Endodermal cell (in vitro differentiated cells): ENCODE measurements around the gene SIGLEC15. TPM values are rescaled to one million over a fixed set of nuclear protein-coding genes. Genes with fewer than 3 reads are reported as not detected.

Source experiments
- DNase-seq: peaks from one replicate; pipeline ENCODE4 v3.0.0-alpha.2; 2017
- H3K27ac ChIP-seq: 2 replicates; pipeline ENCODE4 v1.5.1; 2013; ENCODE audit warnings: mild to moderate bottlenecking, low read depth, low read length, moderate library complexity
- H3K27me3 ChIP-seq: 2 replicates; pipeline ENCODE4 v1.6.1; 2013; ENCODE audit warnings: mild to moderate bottlenecking, low read length, moderate library complexity; ENCODE audit not compliant: insufficient read depth, control insufficient read depth, poor library complexity, severe bottlenecking
- H3K36me3 ChIP-seq: 2 replicates; pipeline ENCODE4 v1.7.0; 2013; ENCODE audit warnings: mild to moderate bottlenecking, low read length, moderate library complexity; ENCODE audit not compliant: control insufficient read depth, insufficient read depth
- H3K4me1 ChIP-seq: one replicate; pipeline ENCODE4 v1.7.0; 2013; ENCODE audit warnings: low read length; ENCODE audit not compliant: control insufficient read depth, insufficient read depth
- H3K4me3 ChIP-seq: 2 replicates; pipeline ENCODE4 v1.5.1; 2013; ENCODE audit warnings: mild to moderate bottlenecking, low read length, moderate library complexity
- H3K9ac ChIP-seq: 2 replicates; pipeline ENCODE4 v1.6.1; 2013; ENCODE audit warnings: mild to moderate bottlenecking, low read length, moderate library complexity; ENCODE audit not compliant: poor library complexity, severe bottlenecking; ENCODE audit errors: extremely low read depth
- H3K9me3 ChIP-seq: 2 replicates; pipeline ENCODE4 v1.6.1; 2013; ENCODE audit warnings: mild to moderate bottlenecking, low read length, moderate library complexity; ENCODE audit not compliant: control insufficient read depth
- H3K27ac Mint-ChIP-seq: 2 replicates; pipeline ENCODE4 v1.8.0; 2020; ENCODE audit warnings: mixed read lengths
- H3K27me3 Mint-ChIP-seq: 2 replicates; pipeline ENCODE4 v1.8.0; 2021; ENCODE audit warnings: mild to moderate bottlenecking, mixed read lengths; ENCODE audit not compliant: insufficient read depth
- H3K36me3 Mint-ChIP-seq: 2 replicates; pipeline ENCODE4 v1.8.0; 2020; ENCODE audit warnings: low read depth, mixed read lengths
- H3K4me1 Mint-ChIP-seq: 2 replicates; pipeline ENCODE4 v1.8.0; 2020; ENCODE audit warnings: mixed read lengths
- H3K4me3 Mint-ChIP-seq: 2 replicates; pipeline ENCODE4 v1.8.0; 2020; ENCODE audit warnings: mild to moderate bottlenecking, moderate library complexity, mixed read lengths
- H3K9me3 Mint-ChIP-seq: 2 replicates; pipeline ENCODE4 v1.8.0; 2020; ENCODE audit warnings: mild to moderate bottlenecking, mixed read lengths
- CTCF ChIP-seq: fragments of 200-600 bp; sonication (generic); conservative IDR thresholded peaks from 2 replicates; pipeline ENCODE4 v1.5.0; 2021; ENCODE audit warnings: antibody characterized with exemption, mild to moderate bottlenecking
- WGBS, 2 experiments: methylation state at CpG; one replicate each; pipeline versions ENCODE4 v1.1.5 to v1.1.7; 2013; ENCODE audit warnings: missing lambda C conversion rate in 2 of 2, mixed read lengths in 1 of 2; ENCODE audit not compliant: insufficient coverage in 1 of 2, insufficient read length in 1 of 2; 5-methylcytosine and 5-hydroxymethylcytosine counted together
- total RNA-seq, 2 donors: library from RNA; stranded (reverse); fragmentation: NEBNext Ultra II Directional in 1 of 2; extraction: Animal tissue kit (Norgen Biotek cat#: 25700) in 1 of 2; gene quantifications; 2 replicates in 1 of 2; 3 replicates in 1 of 2; pipeline ENCODE4 v1.2.1, GENCODE V29; 2021

The SIGLEC15 gene
- total RNA-seq, 2 donors from 2014 or later: not detected

- Histone ChIP-seq H3K9ac (no peak overlapping the region), H3K4me3 (no peak overlapping the region), H3K27me3 (no peaks in the 10 kb centered on the region), H3K9me3 (no peaks in the 10 kb centered on the region), H3K4me1 (no peaks in the 10 kb centered on the region), H3K27ac (no peak overlapping the region), H3K36me3 (peaks cover 44% of the 10 kb centered on the region)
- H3K4me1 Mint-ChIP-seq: peaks cover 11% of the 10 kb centered on the region
- WGBS, 2 experiments: 97 to 100% methylated on average over 2 to 5 of the region's 5 CpGs
- no peak for DNase-seq
- H3K27ac Mint-ChIP-seq: no peak overlapping the region
- H3K36me3 Mint-ChIP-seq: peaks cover 61% of the 10 kb centered on the region
- no peak overlapping the region for H3K4me3 Mint-ChIP-seq
- H3K27me3 Mint-ChIP-seq: no peaks in the 10 kb centered on the region
- H3K9me3 Mint-ChIP-seq: no peaks in the 10 kb centered on the region
- TF ChIP-seq CTCF: no peak
These were observed 27.2 kb downstream of the SIGLEC15 start for GRCh38 chr18:45852631-45853030.

DNA sequence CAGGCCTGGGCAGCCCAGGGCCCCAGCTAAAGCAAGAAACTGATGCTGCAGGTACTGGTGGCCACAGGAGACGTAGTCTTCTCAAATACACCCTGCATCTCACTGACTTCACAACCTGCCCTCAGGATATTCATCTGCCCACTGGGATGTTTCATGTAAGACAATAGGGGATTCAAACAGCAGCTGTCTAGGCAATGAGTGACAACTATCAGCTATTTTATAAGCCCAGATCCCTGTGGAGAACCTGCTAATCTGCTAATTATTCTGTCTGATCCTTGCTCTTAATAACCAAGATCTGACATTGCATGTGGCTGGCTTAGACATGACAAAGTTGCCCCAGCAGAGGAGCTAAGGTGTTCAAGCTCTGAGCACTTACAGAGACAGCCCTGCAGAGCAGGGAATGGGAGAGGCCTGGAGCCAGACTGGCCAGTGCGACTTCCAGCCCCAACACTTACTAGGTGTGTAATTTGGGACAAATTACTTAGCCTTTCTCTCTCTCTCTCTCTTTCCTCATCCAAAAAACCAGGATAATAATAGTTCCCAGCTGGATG lies 28.6 kb downstream of the SIGLEC15 start:
- H3K9me3 Mint-ChIP-seq: no peaks in the 10 kb centered on the region
- WGBS, 2 experiments: 73 to 80% methylated on average over 1 to 2 of the region's 2 CpGs
- no peaks in the 10 kb centered on the region for H3K27me3 ChIP-seq
- peaks cover 11% of the 10 kb centered on the region for H3K4me1 Mint-ChIP-seq
- no peaks in the 10 kb centered on the region for H3K4me1 ChIP-seq
- H3K27ac ChIP-seq: no peak overlapping the region
- H3K27ac Mint-ChIP-seq: no peak overlapping the region
- DNase-seq: no peak
- H3K27me3 Mint-ChIP-seq: no peaks in the 10 kb centered on the region
- peaks cover 73% of the 10 kb centered on the region for H3K36me3 Mint-ChIP-seq
- no peak overlapping the region for H3K9ac ChIP-seq
- no peak overlapping the region for H3K4me3 ChIP-seq
- H3K36me3 ChIP-seq: peaks cover 58% of the 10 kb centered on the region
- no peaks in the 10 kb centered on the region for H3K9me3 ChIP-seq
- H3K4me3 Mint-ChIP-seq: no peak overlapping the region
- TF ChIP-seq CTCF: no peak

DNA sequence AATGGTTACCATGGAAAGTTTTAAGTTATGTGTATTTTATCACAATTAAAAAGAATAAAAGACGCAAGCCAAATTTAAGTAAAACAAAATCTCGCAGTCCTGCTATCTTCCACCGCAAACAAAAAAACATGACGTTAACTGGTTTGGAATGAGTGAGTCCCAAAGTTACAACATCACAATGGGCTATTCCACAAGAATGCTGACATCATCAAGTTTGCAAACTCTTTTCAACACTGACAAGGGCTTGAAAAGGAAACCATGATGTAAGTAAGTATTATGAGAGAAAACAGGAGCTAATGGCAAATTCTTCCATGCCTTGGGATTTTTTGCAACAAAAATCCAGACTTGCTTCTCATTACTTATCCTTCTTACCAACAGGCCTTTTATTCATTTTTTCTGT lies 31.1 kb downstream of the SIGLEC15 start:
- Mint-ChIP-seq H3K27ac (no peak overlapping the region), H3K9me3 (no peaks in the 10 kb centered on the region), H3K4me1 (peaks cover 11% of the 10 kb centered on the region), H3K4me3 (no peak overlapping the region), H3K36me3 (peaks cover 75% of the 10 kb centered on the region), H3K27me3 (no peaks in the 10 kb centered on the region)
- TF ChIP-seq CTCF: no peak
- 92 to 93% methylated on average over 4 of the region's 4 CpGs for WGBS, 2 experiments
- Histone ChIP-seq H3K9ac (no peak overlapping the region), H3K4me3 (no peak overlapping the region), H3K4me1 (no peaks in the 10 kb centered on the region), H3K36me3 (peaks cover 71% of the 10 kb centered on the region), H3K9me3 (no peaks in the 10 kb centered on the region), H3K27me3 (no peaks in the 10 kb centered on the region), H3K27ac (no peak overlapping the region)
- no peak for DNase-seq
